Mesenchymal stem cell (in vitro differentiated cells and primary cell): Measurements from ENCODE around the gene RBM26.

Experiments
- DNase-seq: peaks from one replicate; pipeline ENCODE4 v3.0.0-alpha.2; 2013
- H2AFZ ChIP-seq: one replicate; pipeline ENCODE4 v1.6.1; 2013; ENCODE audit warnings: low read depth, mild to moderate bottlenecking, control low read depth, inconsistent platforms, low read length, moderate library complexity
- H2AK5ac ChIP-seq: 2 replicates; pipeline ENCODE4 v1.6.1; 2013; ENCODE audit warnings: low read length, moderate library complexity, mild to moderate bottlenecking, inconsistent platforms; ENCODE audit not compliant: severe bottlenecking
- H2BK120ac ChIP-seq: one replicate; pipeline ENCODE4 v1.6.1; 2013; ENCODE audit warnings: low read depth, mild to moderate bottlenecking, inconsistent platforms, low read length, moderate library complexity
- H2BK12ac ChIP-seq, 2 experiments: one replicate each; pipeline ENCODE4 v1.6.1; 2013; ENCODE audit warnings: inconsistent platforms in 2 of 2, low read length in 2 of 2, mild to moderate bottlenecking in 2 of 2, moderate library complexity in 2 of 2, control low read depth in 1 of 2
- H2BK15ac ChIP-seq: one replicate; pipeline ENCODE4 v1.6.1; 2013; ENCODE audit warnings: mild to moderate bottlenecking, low read depth, inconsistent platforms; ENCODE audit not compliant: poor library complexity, severe bottlenecking
- H2BK5ac ChIP-seq: 2 replicates; pipeline ENCODE4 v1.6.1; 2013; ENCODE audit warnings: low read depth, mild to moderate bottlenecking, low read length, control low read depth, inconsistent platforms; ENCODE audit not compliant: poor library complexity, severe bottlenecking
- H3K14ac ChIP-seq, 2 experiments: one replicate each; pipeline ENCODE4 v1.6.1; 2013; ENCODE audit warnings: inconsistent platforms in 2 of 2, low read length in 2 of 2, control low read depth in 1 of 2, mild to moderate bottlenecking in 1 of 2, moderate library complexity in 1 of 2
- H3K18ac ChIP-seq, 2 experiments: one replicate each; pipeline ENCODE4 v1.6.1; 2013; ENCODE audit warnings: inconsistent platforms in 2 of 2, low read length in 2 of 2, control low read depth in 1 of 2, low read depth in 1 of 2, mild to moderate bottlenecking in 1 of 2
- H3K23ac ChIP-seq, 2 experiments: one replicate each; pipeline ENCODE4 v1.6.1; 2013; ENCODE audit warnings: inconsistent platforms in 2 of 2, low read length in 2 of 2, mild to moderate bottlenecking in 2 of 2, moderate library complexity in 2 of 2, control low read depth in 1 of 2
- H3K27ac ChIP-seq: 2 replicates; pipeline ENCODE4 v1.5.1; 2013; ENCODE audit warnings: mild to moderate bottlenecking, moderate library complexity, low read length, control low read depth, inconsistent platforms; ENCODE audit not compliant: poor library complexity, severe bottlenecking
- H3K27me3 ChIP-seq, 2 experiments: 2 replicates each; pipeline versions ENCODE4 v1.6.1 to v1.7.0; 2013; ENCODE audit warnings: low read length in 2 of 2, mild to moderate bottlenecking in 2 of 2, moderate library complexity in 2 of 2, control low read depth in 1 of 2, inconsistent platforms in 1 of 2; ENCODE audit not compliant: control insufficient read depth in 1 of 2, insufficient read depth in 1 of 2
- H3K36me3 ChIP-seq, 2 experiments: 2 replicates each; pipeline versions ENCODE4 v1.6.1 to v1.7.0; 2013; ENCODE audit warnings: low read length in 2 of 2, control low read depth in 1 of 2, inconsistent platforms in 1 of 2, low read depth in 1 of 2, mild to moderate bottlenecking in 1 of 2; ENCODE audit not compliant: insufficient read depth in 2 of 2, control insufficient read depth in 1 of 2
- H3K4ac ChIP-seq, 2 experiments: one replicate each; pipeline ENCODE4 v1.6.1; 2013; ENCODE audit warnings: inconsistent platforms in 2 of 2, low read length in 2 of 2, mild to moderate bottlenecking in 2 of 2, moderate library complexity in 2 of 2, control low read depth in 1 of 2, low read depth in 1 of 2
- H3K4me1 ChIP-seq: 2 replicates; pipeline ENCODE4 v1.6.1; 2013; ENCODE audit warnings: low read depth, low read length, control low read depth; ENCODE audit not compliant: control insufficient read depth, insufficient read depth
- H3K4me2 ChIP-seq: 2 replicates; pipeline ENCODE4 v1.6.1; 2013; ENCODE audit warnings: low read length, mild to moderate bottlenecking, inconsistent platforms; ENCODE audit not compliant: poor library complexity, severe bottlenecking
- H3K4me3 ChIP-seq, 2 experiments: 2 replicates each; pipeline versions ENCODE4 v1.5.1 to v1.7.0; 2013; ENCODE audit warnings: low read length in 2 of 2, mild to moderate bottlenecking in 2 of 2, control low read depth in 1 of 2, low read depth in 1 of 2; ENCODE audit not compliant: insufficient read depth in 1 of 2
- H3K79me1 ChIP-seq: replicated peaks from 2 replicates; pipeline ENCODE4 v1.6.1; 2013; ENCODE audit warnings: mild to moderate bottlenecking, control low read depth, low read length, inconsistent platforms; ENCODE audit not compliant: poor library complexity, severe bottlenecking
- H3K9ac ChIP-seq: 2 replicates; pipeline ENCODE4 v1.7.0; 2013; ENCODE audit warnings: mild to moderate bottlenecking, low read length, moderate library complexity
- H3K9me3 ChIP-seq: 2 replicates; pipeline ENCODE4 v1.7.0; 2013; ENCODE audit warnings: mild to moderate bottlenecking, low read length; ENCODE audit not compliant: control insufficient read depth
- H4K8ac ChIP-seq: one replicate; pipeline ENCODE4 v1.6.1; 2013; ENCODE audit warnings: inconsistent platforms, mild to moderate bottlenecking, low read length, moderate library complexity
- H4K91ac ChIP-seq: one replicate; pipeline ENCODE4 v1.6.1; 2013; ENCODE audit warnings: mild to moderate bottlenecking, low read length, inconsistent platforms
- WGBS: methylation state at CpG from one replicate; pipeline ENCODE4 v1.1.7; 2013; ENCODE audit warnings: mixed read lengths; 5-methylcytosine and 5-hydroxymethylcytosine counted together

RBM26 gene

DNA sequence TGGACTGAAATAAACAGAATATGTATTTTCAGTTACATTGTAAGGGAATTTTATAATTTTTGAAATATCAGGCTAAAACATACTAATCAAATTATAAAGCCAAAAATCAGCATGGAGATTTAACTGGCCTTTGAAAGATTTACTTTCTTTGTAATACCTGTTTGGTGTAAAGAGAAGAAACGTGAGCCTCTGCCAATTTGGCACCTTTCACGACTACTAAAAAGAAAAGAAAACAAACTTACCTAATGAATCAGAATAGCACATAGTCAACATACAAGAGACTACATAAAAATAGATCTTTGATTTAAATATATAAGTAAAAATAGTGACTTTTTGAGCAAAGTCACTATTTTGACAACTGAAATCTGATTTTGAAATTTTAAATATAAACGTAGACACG lies 87.4 kb downstream of the RBM26 start:
- H2AFZ ChIP-seq, result no peak overlapping the region
- no peak overlapping the region for H3K18ac ChIP-seq
- no peak overlapping the region for H3K4me2 ChIP-seq
- H3K14ac ChIP-seq, result no peak overlapping the region
- H2BK12ac ChIP-seq, result no peak overlapping the region
- H3K23ac ChIP-seq, result no peak overlapping the region
- H2BK15ac ChIP-seq, result no peak overlapping the region
- DNase-seq, result no peak
- no peak overlapping the region for H3K4ac ChIP-seq
- H3K4me1 ChIP-seq, result no peaks in the 10 kb centered on the region
- H3K79me1 ChIP-seq, result no peaks in the 10 kb centered on the region
- H2BK5ac ChIP-seq, result no peak overlapping the region
- H3K4me3 ChIP-seq, result no peak overlapping the region
- no peaks in the 10 kb centered on the region for H3K9me3 ChIP-seq
- peaks cover 0 to 80% of the 10 kb centered on the region in 2 experiments for H3K36me3 ChIP-seq
- no peak overlapping the region for H4K8ac ChIP-seq
- no CpG with 5 or more reads among the region's 4 CpGs for WGBS
- no peak overlapping the region for H2BK120ac ChIP-seq
- H3K27ac ChIP-seq, result no peak overlapping the region
- no peak overlapping the region for H4K91ac ChIP-seq
- H3K9ac ChIP-seq, result no peak overlapping the region
- no peaks in the 10 kb centered on the region for H3K27me3 ChIP-seq
- no peak overlapping the region for H2AK5ac ChIP-seq

DNA sequence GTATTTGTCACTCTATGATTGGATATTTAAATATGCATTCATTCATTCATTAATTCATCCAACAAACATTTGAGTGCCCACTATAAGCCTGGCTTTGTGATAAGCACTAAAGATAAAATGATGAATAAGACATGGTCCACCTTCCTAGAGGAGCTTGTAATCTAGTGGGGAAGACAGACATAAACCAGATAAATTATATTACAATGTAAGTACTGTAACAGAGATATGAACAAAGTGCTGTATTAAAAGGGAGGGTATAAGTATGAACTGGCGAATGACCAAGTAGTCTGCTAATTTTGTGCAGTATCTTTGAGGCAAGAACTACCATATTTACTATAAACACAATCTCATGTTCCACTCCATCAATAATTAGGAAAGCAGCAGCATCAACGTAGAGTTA lies 88.2 kb downstream of the RBM26 start:
- Histone ChIP-seq H3K4ac (no peak overlapping the region), H2AK5ac (no peak overlapping the region), H3K4me3 (no peak overlapping the region), H3K4me2 (no peak overlapping the region), H3K23ac (no peak overlapping the region), H3K79me1 (no peaks in the 10 kb centered on the region), H3K4me1 (no peaks in the 10 kb centered on the region), H3K27ac (no peak overlapping the region), H3K9me3 (no peaks in the 10 kb centered on the region), H4K91ac (no peak overlapping the region), H3K9ac (no peak overlapping the region), H2BK12ac (no peak overlapping the region), H2AFZ (no peak overlapping the region), H2BK120ac (no peak overlapping the region), H3K36me3 (peaks cover 0 to 73% of the 10 kb centered on the region in 2 experiments), H2BK15ac (no peak overlapping the region), H3K14ac (no peak overlapping the region), H3K27me3 (no peaks in the 10 kb centered on the region), H2BK5ac (no peak overlapping the region), H3K18ac (no peak overlapping the region), H4K8ac (no peak overlapping the region)
- no peak for DNase-seq
- WGBS, result 100% methylated on average over 2 of the region's 2 CpGs

DNA sequence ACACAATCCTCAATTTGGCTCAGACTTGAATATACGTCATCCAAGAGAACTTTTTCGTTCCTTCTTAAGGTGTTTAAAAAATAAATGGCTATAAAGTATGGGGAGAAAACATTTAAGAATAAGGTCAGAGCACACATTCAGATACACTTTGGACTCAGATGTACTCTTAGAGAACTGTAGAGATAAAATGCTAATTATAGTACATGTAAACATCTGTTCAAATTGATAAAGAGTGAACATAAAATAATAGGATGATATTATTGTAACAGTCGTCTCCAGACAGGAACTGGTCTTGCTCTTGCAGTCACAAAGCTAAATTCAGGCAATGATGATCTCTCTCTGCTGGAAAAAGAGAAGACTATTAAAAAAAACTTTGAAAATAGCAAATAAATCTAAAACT lies 91.4 kb downstream of the RBM26 start:
- Histone ChIP-seq H3K4me3 (no peak overlapping the region), H3K23ac (no peak overlapping the region), H4K91ac (no peak overlapping the region), H3K27me3 (no peaks in the 10 kb centered on the region), H2AFZ (no peak overlapping the region), H3K9ac (no peak overlapping the region), H3K14ac (no peak overlapping the region), H3K4me2 (no peak overlapping the region), H3K4ac (no peak overlapping the region), H2AK5ac (no peak overlapping the region), H3K79me1 (no peaks in the 10 kb centered on the region), H2BK5ac (no peak overlapping the region), H3K18ac (no peak overlapping the region), H3K4me1 (no peaks in the 10 kb centered on the region), H3K36me3 (peaks cover 0 to 53% of the 10 kb centered on the region in 2 experiments), H3K27ac (no peak overlapping the region), H2BK15ac (no peak overlapping the region), H2BK12ac (no peak overlapping the region), H2BK120ac (no peak overlapping the region), H4K8ac (no peak overlapping the region), H3K9me3 (no peaks in the 10 kb centered on the region)
- WGBS, result 100% methylated on average over 3 of the region's 3 CpGs
- no peak for DNase-seq

DNA sequence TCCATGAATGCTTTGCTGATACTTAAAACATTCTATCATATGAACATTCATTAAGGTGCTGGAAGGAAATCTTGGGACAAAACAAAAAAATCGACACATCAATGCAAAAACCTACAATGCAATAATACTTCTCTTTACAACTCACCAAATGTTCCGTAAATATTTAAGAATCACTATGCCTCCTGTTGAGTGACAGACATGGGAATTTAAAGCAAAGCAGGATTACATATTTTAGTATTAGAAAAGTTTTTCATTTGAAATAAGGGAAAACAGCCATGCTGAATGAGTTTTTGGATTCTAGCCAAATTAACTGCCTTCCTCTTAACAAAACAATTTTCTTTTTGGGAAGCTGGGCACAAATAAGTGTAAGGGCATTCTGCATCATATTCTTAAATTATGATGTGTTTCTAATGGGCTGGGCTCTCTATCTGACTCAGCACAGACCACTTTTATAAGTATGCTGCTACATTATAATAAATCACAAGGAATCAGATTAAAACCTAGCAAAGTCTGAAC lies 93.7 kb downstream of the RBM26 start:
- no peaks in the 10 kb centered on the region for H3K79me1 ChIP-seq
- H3K4me3 ChIP-seq, result no peak overlapping the region
- no peak overlapping the region for H2BK120ac ChIP-seq
- no peaks in the 10 kb centered on the region for H3K27me3 ChIP-seq
- no peak overlapping the region for H4K8ac ChIP-seq
- no peak overlapping the region for H2BK12ac ChIP-seq
- no peak overlapping the region for H3K18ac ChIP-seq
- peaks cover 0 to 32% of the 10 kb centered on the region in 2 experiments for H3K36me3 ChIP-seq
- H3K9ac ChIP-seq, result no peak overlapping the region
- no peak overlapping the region for H2AFZ ChIP-seq
- H3K4me1 ChIP-seq, result peaks cover 3% of the 10 kb centered on the region
- no peak overlapping the region for H2AK5ac ChIP-seq
- no peaks in the 10 kb centered on the region for H3K9me3 ChIP-seq
- H4K91ac ChIP-seq, result no peak overlapping the region
- no peak overlapping the region for H3K23ac ChIP-seq
- no peak overlapping the region for H3K14ac ChIP-seq
- peak; percentile 3 for DNase-seq
- 38% methylated on average over 1 of the region's 2 CpGs for WGBS
- H2BK15ac ChIP-seq, result no peak overlapping the region
- H3K4me2 ChIP-seq, result no peak overlapping the region
- no peak overlapping the region for H3K27ac ChIP-seq
- H2BK5ac ChIP-seq, result no peak overlapping the region
- H3K4ac ChIP-seq, result no peak overlapping the region
